ENCODE results near the gene LRRIQ4.

Gene LRRIQ4

GRCh38 chr3:169868369-169868768, 55.7 kb downstream of the LRRIQ4 start:
- H3K4me3 ChIP-seq (ENCODE audit: low read depth, low read length): no peak overlapping the region
- no peak for TF ChIP-seq CTCF (IDR thresholded peaks at IDR 0.05; ENCODE audit: borderline replicate concordance, insufficient read depth, low read depth, low read length)

- no peak for TF ChIP-seq CTCF (IDR thresholded peaks at IDR 0.05; ENCODE audit: borderline replicate concordance, insufficient read depth, low read depth, low read length)
- no peak within 1 kb of the TSS for H3K4me3 ChIP-seq (ENCODE audit: low read depth, low read length)
Observed at GRCh38 chr3:169869484-169870220, 57.0 kb downstream of the LRRIQ4 start, which contains the start of gene LRRC31. TSS of gene LRRC31 (minus strand) at chr3:169869935. CDS start at chr3:169869807, 128 bp downstream.

- no peak overlapping the region for H3K4me3 ChIP-seq (ENCODE audit: low read depth, low read length)
- no peak for TF ChIP-seq CTCF (IDR thresholded peaks at IDR 0.05; ENCODE audit: borderline replicate concordance, insufficient read depth, low read depth, low read length)
Observed at GRCh38 chr3:169871129-169871886, 58.6 kb downstream of the LRRIQ4 start.

GRCh38 chr3:169879013-169879557, 66.4 kb downstream of the LRRIQ4 start:
- no peak overlapping the region for H3K4me3 ChIP-seq (ENCODE audit: low read depth, low read length)
- TF ChIP-seq CTCF (IDR thresholded peaks at IDR 0.05; ENCODE audit: borderline replicate concordance, insufficient read depth, low read depth, low read length): no peak

- H3K4me3 ChIP-seq (ENCODE audit: low read depth, low read length): no peak overlapping the region
- no peak for TF ChIP-seq CTCF (IDR thresholded peaks at IDR 0.05; ENCODE audit: borderline replicate concordance, insufficient read depth, low read depth, low read length)
Observed at GRCh38 chr3:169879845-169880575, 67.3 kb downstream of the LRRIQ4 start.

- no peak overlapping the region for H3K4me3 ChIP-seq (ENCODE audit: low read depth, low read length)
- TF ChIP-seq CTCF (IDR thresholded peaks at IDR 0.05; ENCODE audit: borderline replicate concordance, insufficient read depth, low read depth, low read length): no peak
Observed at GRCh38 chr3:169880576-169881250, 68.0 kb downstream of the LRRIQ4 start.
